Activated T-cell treated with anti-CD3 and anti-CD28 coated beads, Interleukin-2, amount 50 U/mL, for 4 hours (primary cell): ENCODE measurements around the gene RFXAP. TPM values are rescaled to one million over a fixed set of nuclear protein-coding genes. Genes with fewer than 3 reads are reported as not detected.

Experiments used
- ATAC-seq, 2 donors: fragments of 200-7000 bp; cut with Tn5 transposase; one replicate each; pipeline ENCODE4 v1.10.0; 2021
- DNase-seq: peaks from one replicate; pipeline ENCODE4 v3.0.0-alpha.2; 2020
- H3K27me3 Mint-ChIP-seq: one replicate; pipeline ENCODE4 v1.8.0; 2021; ENCODE audit warnings: low read depth, mixed read lengths
- H3K36me3 Mint-ChIP-seq: one replicate; pipeline ENCODE4 v1.8.0; 2022; ENCODE audit warnings: mixed read lengths; ENCODE audit not compliant: insufficient read depth
- H3K4me1 Mint-ChIP-seq: one replicate; pipeline ENCODE4 v1.8.0; 2021; ENCODE audit warnings: low read depth, mixed read lengths
- H3K4me3 Mint-ChIP-seq: one replicate; pipeline ENCODE4 v1.8.0; 2021; ENCODE audit warnings: mild to moderate bottlenecking, moderate library complexity, mixed read lengths
- H3K9me3 Mint-ChIP-seq: one replicate; pipeline ENCODE4 v1.8.0; 2021; ENCODE audit warnings: mixed read lengths
- total RNA-seq, 3 donors: library from RNA; stranded (reverse); gene quantifications; one replicate each; pipeline ENCODE4 v1.2.1, GENCODE V29; 2021

The RFXAP gene
- total RNA-seq, 3 donors from 2014 or later: 9.7 to 10.8 (median 10.4) TPM

DNA sequence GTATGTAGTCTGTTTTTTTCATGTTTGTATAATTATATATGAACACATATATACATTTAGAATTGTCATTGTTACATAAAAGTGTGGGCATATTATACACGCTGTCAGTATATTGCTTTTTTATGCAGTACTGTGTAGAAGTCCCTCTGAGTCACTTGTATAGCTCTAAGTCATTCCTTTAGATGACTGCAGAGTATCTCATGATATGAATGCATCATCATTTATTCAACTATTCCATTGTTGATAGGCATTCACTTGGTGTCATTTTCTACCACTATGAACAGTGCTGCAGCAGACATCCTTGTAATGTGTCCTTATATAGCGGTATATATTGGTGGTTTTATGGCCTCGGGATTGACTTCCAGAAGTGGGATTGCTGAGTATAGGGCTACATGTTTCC, 15.3 kb downstream of the RFXAP start:
- peaks cover 8% of the 10 kb centered on the region for H3K36me3 Mint-ChIP-seq
- H3K4me1 Mint-ChIP-seq: peaks cover 1% of the 10 kb centered on the region
- H3K4me3 Mint-ChIP-seq: no peak overlapping the region
- DNase-seq: no peak
- no peaks in the 10 kb centered on the region for H3K9me3 Mint-ChIP-seq
- H3K27me3 Mint-ChIP-seq: no peaks in the 10 kb centered on the region
- ATAC-seq: peak; percentile 70 to 82

DNA sequence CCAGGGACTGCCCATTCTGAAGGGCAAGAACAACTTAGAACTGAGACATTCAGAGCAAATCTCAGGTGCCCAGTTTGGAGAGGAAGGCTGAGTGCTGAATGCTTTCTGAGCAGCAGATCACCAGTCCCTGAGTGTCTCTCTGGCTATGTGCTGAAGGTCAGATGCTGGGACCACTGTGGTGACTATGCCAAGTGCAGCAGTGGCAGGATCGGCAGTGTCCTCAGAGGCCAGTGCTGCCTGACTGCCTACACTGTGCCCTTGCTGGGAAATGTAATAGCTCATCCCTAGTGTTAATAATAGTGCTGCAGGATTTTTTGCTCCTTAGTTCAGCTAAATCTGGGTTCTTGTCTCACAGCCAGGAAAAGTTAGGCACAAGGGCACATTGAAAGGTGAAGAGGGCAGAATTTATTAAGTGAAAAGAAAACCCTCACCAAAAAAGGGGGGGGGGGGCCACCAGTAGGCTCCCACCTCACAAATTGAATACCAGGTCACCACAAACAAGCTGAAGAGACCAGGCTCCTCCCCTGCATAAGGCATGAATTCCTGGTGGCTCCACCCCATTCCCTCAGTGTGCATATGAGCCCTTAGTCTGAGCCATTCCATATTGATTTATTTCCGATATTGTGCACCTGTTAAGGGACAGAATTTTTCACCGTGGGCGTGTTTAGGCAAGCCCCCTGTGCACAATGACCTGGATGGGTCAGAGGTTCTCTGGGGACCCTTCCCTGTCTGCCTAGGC, 18.5 kb downstream of the RFXAP start:
- H3K36me3 Mint-ChIP-seq: peaks cover 4% of the 10 kb centered on the region
- no peaks in the 10 kb centered on the region for H3K9me3 Mint-ChIP-seq
- no peak for ATAC-seq
- H3K4me1 Mint-ChIP-seq: no peaks in the 10 kb centered on the region
- no peak overlapping the region for H3K4me3 Mint-ChIP-seq
- no peak for DNase-seq
- H3K27me3 Mint-ChIP-seq: no peaks in the 10 kb centered on the region

DNA sequence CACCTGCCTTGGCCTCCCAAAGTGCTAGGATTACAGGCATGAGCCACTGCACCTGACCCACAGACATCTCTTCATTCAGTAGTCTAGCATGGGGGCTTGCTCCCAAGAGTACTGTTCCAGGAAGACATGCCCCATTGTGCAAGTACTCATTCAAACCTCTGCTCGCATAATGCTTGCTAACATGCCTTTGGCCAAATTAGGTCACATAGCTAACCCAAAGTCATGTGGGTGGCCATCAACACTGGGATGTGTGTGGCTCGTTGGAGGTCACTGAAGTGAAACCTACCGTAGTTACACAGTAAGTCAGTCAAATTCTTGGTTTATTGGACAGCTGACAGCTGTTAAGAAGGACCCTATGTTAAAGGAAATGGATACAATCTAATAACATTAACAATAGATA, 20.3 kb downstream of the RFXAP start:
- no peak for DNase-seq
- H3K4me1 Mint-ChIP-seq: no peaks in the 10 kb centered on the region
- H3K9me3 Mint-ChIP-seq: no peaks in the 10 kb centered on the region
- no peak for ATAC-seq
- H3K27me3 Mint-ChIP-seq: no peaks in the 10 kb centered on the region
- peaks cover 4% of the 10 kb centered on the region for H3K36me3 Mint-ChIP-seq
- no peak overlapping the region for H3K4me3 Mint-ChIP-seq

DNA sequence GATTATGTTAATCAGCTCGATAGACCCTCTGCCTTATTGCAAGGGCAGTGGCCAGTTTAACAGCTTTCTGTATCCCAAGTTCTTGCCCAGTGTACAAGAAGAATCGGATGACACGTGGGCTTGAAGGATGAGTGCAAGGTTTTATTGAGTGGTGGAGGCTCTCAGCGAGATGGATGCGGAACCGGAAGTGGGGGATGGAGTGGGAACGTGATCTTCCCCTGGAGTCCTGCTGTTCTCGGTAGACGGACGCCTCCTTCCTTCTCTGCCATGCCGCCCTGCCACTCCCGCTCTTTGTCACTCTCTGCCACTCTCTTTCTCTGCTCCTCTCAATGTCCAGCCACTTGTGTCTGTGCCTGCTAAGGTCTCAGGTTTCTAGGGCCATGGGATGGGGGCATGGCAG, 21.0 kb downstream of the RFXAP start:
- DNase-seq: no peak
- no peak overlapping the region for H3K4me3 Mint-ChIP-seq
- no peaks in the 10 kb centered on the region for H3K4me1 Mint-ChIP-seq
- peaks cover 4% of the 10 kb centered on the region for H3K36me3 Mint-ChIP-seq
- no peaks in the 10 kb centered on the region for H3K27me3 Mint-ChIP-seq
- no peaks in the 10 kb centered on the region for H3K9me3 Mint-ChIP-seq
- ATAC-seq: no peak

DNA sequence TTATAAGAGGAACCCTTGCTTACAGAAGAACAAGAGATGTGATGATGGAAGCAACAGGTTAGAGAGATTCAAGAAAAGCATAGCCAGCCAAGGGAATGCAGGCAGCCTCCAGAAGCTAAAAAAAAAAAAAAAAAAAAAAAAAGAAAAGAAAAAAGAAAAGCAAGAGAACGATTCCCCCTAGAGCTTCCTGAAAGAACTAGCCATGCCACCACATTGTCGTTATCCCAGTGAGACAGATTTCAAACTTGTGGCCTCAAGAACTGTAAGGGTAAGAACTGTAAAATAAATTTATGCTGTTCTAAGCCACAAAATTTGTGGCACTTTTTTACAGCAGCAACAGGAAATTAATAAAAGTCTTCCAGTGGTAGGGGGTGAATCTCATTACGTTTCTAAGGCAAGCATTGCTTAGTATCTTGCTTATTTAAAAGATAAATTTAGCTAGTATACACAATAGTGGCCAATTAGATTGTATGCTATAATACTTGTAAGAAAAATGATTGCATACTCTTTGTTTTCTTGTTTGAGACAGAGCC, 21.8 kb downstream of the RFXAP start:
- no peak overlapping the region for H3K4me3 Mint-ChIP-seq
- H3K27me3 Mint-ChIP-seq: no peaks in the 10 kb centered on the region
- DNase-seq: no peak
- no peaks in the 10 kb centered on the region for H3K9me3 Mint-ChIP-seq
- H3K4me1 Mint-ChIP-seq: no peaks in the 10 kb centered on the region
- no peak for ATAC-seq
- H3K36me3 Mint-ChIP-seq: peaks cover 3% of the 10 kb centered on the region

DNA sequence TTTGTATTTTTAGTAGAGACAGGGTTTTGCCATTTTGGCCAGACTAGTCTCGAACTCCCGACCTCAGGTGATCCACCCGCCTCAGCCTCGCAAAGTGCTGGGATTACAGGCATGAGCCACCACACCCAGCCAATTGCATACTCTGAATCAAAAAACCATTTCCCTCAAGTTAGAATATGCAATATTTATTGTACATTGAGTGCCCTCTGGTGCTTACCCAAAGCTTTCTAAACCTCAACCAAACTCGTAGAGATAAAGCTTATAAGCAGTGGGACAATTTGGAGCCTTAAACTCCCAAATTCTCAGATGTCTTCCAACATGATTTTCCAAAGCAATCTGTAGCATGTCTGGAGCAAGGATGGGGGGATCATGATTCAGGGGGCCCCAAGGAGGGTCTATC, 22.4 kb downstream of the RFXAP start:
- Mint-ChIP-seq H3K36me3 (no peaks in the 10 kb centered on the region), H3K4me1 (no peaks in the 10 kb centered on the region), H3K4me3 (no peak overlapping the region), H3K27me3 (no peaks in the 10 kb centered on the region), H3K9me3 (no peaks in the 10 kb centered on the region)
- no peak for ATAC-seq
- no peak for DNase-seq

DNA sequence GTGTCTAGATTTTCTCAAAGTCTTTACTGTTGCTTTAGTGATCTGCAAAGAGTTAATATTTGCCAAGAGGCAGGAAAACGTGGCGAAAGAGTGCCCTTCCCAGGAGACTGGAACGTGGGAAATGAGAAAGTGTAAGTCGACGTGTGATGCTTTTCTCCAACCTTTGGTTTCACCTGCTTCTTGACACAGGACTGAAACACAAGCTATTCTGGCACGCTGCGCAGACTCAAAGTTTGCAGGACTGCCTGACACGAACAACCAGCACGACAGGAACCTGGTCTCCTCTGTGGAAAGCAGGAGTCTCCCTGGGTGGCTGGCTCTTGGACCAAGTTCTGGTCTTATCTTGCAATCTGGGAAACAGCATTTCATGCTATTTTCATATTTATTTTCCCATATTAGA, 28.6 kb downstream of the RFXAP start:
- Mint-ChIP-seq H3K36me3 (no peaks in the 10 kb centered on the region), H3K27me3 (no peaks in the 10 kb centered on the region), H3K4me3 (no peak overlapping the region), H3K4me1 (no peaks in the 10 kb centered on the region), H3K9me3 (no peaks in the 10 kb centered on the region)
- DNase-seq: no peak
- no peak for ATAC-seq

DNA sequence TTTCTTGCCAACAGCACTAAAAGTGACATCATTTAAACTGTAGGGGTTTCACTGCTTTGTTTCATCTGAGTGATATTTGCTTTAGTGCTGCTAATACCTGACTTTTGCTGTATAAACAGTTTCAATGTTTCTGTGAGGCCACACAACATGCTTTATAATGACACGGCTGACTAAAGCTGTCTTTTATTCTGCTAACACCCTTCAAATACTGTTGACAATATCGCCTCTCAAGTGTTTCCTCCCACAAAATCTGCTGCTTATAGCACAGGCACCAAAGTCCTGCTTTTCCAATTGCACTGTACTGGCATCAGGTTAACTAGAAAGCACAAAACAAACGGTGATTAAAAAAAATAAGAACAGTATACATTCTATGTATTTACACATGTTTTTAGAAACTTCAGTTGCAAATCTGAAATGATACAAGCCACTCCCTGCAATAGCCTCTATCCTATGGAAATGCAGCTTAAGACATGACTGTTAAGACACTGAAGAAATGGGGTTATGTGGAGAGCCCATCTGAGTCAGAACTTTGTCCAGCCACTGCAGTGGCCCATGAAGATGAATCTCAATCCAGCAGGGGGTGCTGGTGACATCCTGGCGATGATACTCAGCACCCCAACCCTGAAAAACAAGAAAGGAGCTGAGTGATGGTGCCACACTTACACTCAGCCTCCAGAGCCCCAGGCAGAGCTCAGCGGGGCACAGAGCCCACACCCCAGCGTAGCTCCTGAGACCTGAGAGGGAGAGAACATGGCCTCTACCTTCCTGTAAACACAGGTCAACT, 29.4 kb downstream of the RFXAP start:
- Mint-ChIP-seq H3K27me3 (no peaks in the 10 kb centered on the region), H3K36me3 (no peaks in the 10 kb centered on the region), H3K4me1 (no peaks in the 10 kb centered on the region), H3K9me3 (no peaks in the 10 kb centered on the region), H3K4me3 (no peak overlapping the region)
- DNase-seq (no peak), ATAC-seq (peak in 1 of 2 donors; percentile 41)

DNA sequence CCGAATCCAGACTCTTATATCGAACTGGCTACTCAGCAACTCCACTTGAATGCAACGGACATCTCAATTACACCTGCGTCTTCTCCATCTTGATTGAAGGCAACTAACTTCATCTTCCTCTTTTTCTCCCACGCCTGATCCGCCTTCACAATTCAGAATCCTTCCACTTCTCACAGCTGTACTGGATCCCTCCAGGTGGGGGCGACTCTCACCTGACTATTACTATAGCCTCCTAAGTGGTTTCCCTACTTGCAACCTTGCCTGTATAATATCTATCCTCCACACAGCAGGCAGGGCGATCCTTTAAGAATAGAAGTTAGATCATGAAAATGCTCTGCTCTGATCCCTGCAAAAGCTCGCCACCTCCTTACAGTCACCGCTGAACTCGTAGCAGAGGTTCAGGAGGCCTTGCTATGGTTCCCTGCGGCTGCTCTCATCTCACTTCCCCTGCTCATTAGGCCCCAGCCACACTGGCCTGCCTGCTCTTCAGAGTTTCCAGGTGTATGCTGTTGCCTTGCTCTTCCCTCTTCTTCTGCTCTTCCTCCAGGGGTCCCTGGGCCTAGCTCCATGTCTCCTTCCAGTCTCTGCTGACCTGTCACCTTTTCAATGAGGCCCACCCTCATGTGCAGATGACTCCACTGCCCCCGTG, 31.9 kb downstream of the RFXAP start:
- Mint-ChIP-seq H3K4me1 (no peaks in the 10 kb centered on the region), H3K4me3 (no peak overlapping the region), H3K9me3 (no peaks in the 10 kb centered on the region), H3K36me3 (no peaks in the 10 kb centered on the region), H3K27me3 (no peaks in the 10 kb centered on the region)
- no peak for ATAC-seq
- no peak for DNase-seq

DNA sequence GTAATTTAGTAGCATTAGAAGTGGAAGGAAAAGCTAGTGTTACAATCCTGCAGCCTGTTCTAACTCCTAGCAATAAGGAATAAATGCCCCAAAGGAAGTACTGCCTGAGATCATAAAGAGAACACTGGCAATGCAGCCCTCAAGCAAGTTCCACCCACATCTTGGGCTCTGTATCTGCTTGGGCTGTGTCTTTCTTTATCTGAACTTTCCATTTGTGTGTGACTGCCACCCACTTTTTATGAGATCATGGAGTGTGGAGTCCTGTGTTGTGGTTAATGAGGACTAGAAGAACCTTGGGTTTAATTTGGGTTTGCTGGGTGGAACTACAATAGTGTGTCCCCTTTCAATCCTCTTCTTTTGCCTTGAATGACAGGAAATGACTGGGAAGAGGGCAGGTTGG, 38.2 kb downstream of the RFXAP start:
- Mint-ChIP-seq H3K4me3 (no peak overlapping the region), H3K9me3 (no peaks in the 10 kb centered on the region), H3K36me3 (no peaks in the 10 kb centered on the region), H3K4me1 (no peaks in the 10 kb centered on the region), H3K27me3 (peaks cover 4% of the 10 kb centered on the region)
- DNase-seq: no peak
- ATAC-seq: no peak

DNA sequence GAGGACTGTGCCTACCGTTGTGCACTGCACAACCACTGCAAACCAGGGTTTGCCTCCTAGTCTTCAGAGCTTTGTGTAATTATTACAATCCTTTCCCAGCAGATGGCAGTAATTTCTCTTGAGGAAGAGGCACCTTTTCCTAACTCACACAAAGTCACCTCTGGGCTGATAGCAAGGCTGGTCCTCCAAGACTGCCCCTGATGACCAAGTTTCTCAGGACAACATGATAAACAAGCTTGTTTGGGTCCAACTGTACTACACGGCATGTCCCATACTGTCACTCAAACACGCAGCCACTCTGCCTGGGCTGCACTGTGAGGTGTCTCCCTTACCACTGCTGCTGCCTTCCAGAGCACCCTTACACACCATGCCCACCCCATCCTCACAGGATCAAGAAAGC, 39.3 kb downstream of the RFXAP start:
- no peaks in the 10 kb centered on the region for H3K9me3 Mint-ChIP-seq
- H3K27me3 Mint-ChIP-seq: peaks cover 12% of the 10 kb centered on the region
- ATAC-seq (no peak), DNase-seq (no peak)
- no peaks in the 10 kb centered on the region for H3K36me3 Mint-ChIP-seq
- no peak overlapping the region for H3K4me3 Mint-ChIP-seq
- peaks cover 1% of the 10 kb centered on the region for H3K4me1 Mint-ChIP-seq

DNA sequence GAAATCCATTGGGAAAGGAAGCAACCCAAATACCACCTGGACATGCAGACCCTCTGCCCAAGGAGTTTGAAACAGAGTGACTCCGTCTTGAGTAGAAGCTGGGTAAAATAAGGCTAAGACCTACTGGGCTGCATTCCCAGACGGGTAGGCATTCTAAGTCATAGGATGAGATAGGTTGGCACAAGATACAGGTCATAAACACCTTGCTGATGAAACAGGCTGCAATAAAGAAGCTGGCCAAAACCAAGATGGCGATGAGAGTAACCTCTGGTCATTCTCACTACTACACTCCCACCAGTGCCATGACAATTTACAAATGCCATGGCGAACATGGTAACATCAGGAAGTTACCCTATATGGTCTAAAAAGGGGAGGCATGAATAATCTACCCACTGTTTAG, 40.2 kb downstream of the RFXAP start:
- H3K36me3 Mint-ChIP-seq: no peaks in the 10 kb centered on the region
- H3K4me1 Mint-ChIP-seq: peaks cover 1% of the 10 kb centered on the region
- H3K9me3 Mint-ChIP-seq: no peaks in the 10 kb centered on the region
- ATAC-seq: no peak
- DNase-seq: no peak
- H3K27me3 Mint-ChIP-seq: peaks cover 22% of the 10 kb centered on the region
- H3K4me3 Mint-ChIP-seq: no peak overlapping the region

DNA sequence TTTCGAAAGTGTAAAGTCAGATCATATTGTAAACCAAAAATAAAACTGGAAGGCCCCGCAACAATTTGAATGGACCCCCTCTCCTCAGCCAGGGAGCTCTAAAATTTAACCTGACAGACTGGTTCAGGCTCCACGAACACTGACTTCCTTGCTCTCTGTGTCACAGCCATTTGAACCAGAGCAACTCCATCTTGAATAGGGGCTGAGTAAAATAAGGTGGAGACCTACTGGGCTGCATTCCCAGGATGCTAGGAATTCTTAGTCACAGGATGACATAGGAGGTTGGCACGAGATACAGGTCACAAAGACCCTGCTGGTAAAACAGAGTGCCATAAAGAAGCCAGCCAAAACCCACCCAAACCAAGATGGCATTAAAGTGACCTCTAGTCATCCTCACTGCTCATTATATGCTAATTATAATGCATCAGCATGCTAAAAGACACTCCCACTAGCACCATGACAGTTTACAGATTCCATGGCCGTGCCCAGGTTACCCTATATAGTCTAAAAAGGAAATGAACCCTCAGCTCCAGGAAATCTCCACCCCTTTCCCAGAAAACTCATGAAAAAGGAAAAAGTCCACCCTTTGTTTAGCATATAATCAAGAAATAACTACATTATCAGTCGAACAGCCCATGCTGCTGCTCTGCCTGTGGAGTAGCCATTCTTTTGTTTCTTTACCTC, 43.1 kb downstream of the RFXAP start:
- DNase-seq: no peak

DNA sequence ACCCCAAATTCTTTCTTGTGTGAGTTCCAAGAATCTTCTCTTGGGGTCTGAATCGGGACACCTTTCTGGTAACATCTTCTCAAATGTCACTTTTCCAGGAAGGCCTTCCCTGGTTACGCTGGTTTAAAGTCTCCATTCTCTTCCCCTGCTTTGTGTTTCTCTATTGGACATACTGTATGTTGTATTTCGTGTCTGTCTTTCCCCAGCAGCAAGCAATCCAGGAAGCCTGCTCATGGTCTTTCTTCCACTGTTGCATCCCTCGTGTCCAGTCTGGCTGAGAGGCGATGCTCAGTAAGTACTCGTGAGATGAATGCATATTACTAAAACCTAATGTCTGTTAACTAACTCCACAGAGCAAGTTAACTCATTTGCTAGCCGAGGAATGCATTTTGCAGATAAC, 43.7 kb downstream of the RFXAP start:
- Mint-ChIP-seq H3K4me1 (peaks cover 1% of the 10 kb centered on the region), H3K27me3 (peaks cover 35% of the 10 kb centered on the region), H3K4me3 (no peak overlapping the region), H3K9me3 (no peaks in the 10 kb centered on the region), H3K36me3 (no peaks in the 10 kb centered on the region)
- ATAC-seq (no peak), DNase-seq (no peak)

More for the DNA sequence above, 43.1 kb downstream of the RFXAP start:
- no peaks in the 10 kb centered on the region for H3K36me3 Mint-ChIP-seq
- no peak for ATAC-seq
- H3K4me3 Mint-ChIP-seq: no peak overlapping the region
- H3K4me1 Mint-ChIP-seq: peaks cover 1% of the 10 kb centered on the region
- no peaks in the 10 kb centered on the region for H3K9me3 Mint-ChIP-seq
- H3K27me3 Mint-ChIP-seq: peaks cover 33% of the 10 kb centered on the region
